Central memory CD4-positive, alpha-beta T cell (primary cell): ENCODE measurements around the gene GRIFIN.

Experiments
- DNase-seq: peaks from one replicate; pipeline ENCODE4 v3.0.0; 2022

The GRIFIN gene

DNA sequence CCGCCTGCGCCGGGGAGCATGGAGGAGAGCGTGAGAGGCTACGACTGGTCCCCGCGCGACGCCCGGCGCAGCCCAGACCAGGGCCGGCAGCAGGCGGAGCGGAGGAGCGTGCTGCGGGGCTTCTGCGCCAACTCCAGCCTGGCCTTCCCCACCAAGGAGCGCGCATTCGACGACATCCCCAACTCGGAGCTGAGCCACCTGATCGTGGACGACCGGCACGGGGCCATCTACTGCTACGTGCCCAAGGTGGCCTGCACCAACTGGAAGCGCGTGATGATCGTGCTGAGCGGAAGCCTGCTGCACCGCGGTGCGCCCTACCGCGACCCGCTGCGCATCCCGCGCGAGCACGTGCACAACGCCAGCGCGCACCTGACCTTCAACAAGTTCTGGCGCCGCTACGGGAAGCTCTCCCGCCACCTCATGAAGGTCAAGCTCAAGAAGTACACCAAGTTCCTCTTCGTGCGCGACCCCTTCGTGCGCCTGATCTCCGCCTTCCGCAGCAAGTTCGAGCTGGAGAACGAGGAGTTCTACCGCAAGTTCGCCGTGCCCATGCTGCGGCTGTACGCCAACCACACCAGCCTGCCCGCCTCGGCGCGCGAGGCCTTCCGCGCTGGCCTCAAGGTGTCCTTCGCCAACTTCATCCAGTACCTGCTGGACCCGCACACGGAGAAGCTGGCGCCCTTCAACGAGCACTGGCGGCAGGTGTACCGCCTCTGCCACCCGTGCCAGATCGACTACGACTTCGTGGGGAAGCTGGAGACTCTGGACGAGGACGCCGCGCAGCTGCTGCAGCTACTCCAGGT is 43.1 kb downstream of the GRIFIN start:
- DNase-seq: no peak

GRCh38 chr7:2431260-2431867 is 44.8 kb downstream of the GRIFIN start:
- peak; percentile 40 for DNase-seq

- DNase-seq: no peak
These were observed 50.4 kb downstream of the GRIFIN start for GRCh38 chr7:2425749-2426148.
